GM23248 (cell line): ENCODE data around the gene TTC4.

ENCODE experiments used
- EZH2 ChIP-seq: fragments of 200-600 bp; sonication (generic); IDR thresholded peaks from 2 replicates; pipeline ENCODE4 v1.6.1; 2018; ENCODE audit warnings: antibody characterized with exemption, mild to moderate bottlenecking; ENCODE audit not compliant: insufficient read depth, poor library complexity, severe bottlenecking
- EZH2phosphoT487 ChIP-seq: fragments of 200-600 bp; sonication (generic); IDR thresholded peaks from 2 replicates; pipeline ENCODE4 v1.6.1; 2018; ENCODE audit warnings: antibody characterized with exemption, moderate library complexity, mild to moderate bottlenecking, low read depth; ENCODE audit not compliant: insufficient read depth

- no peak for TF ChIP-seq EZH2
- TF ChIP-seq EZH2phosphoT487, result no peak
These were observed 13.7 kb upstream of the TTC4 start for GRCh38 chr1:54701996-54702395.
